OCI-LY7 (cell line): ENCODE data around the gene MOV10. TPM values are rescaled to one million over a fixed set of nuclear protein-coding genes. Genes with fewer than 3 reads are reported as not detected.

Source experiments
- BruUV-seq: library from RNA; stranded (reverse); fragments of 400-500 nt; replicated peaks from 2 replicates; lab custom pipeline; 2021; lab: Mats Ljungman, UMichigan
- CTCF ChIA-PET: fragments of 300-600 bp; sonication (Branson Sonifier 250); formaldehyde crosslinking; loops from one replicate; lab custom pipeline; 2022; ENCODE audit warnings: antibody characterized with exemption; ENCODE audit not compliant: unreplicated experiment; lab: Charles Lee
- POLR2A ChIA-PET: fragments of 300-600 bp; sonication (Branson Sonifier 250); formaldehyde crosslinking; loops from one replicate; lab custom pipeline; 2022; ENCODE audit warnings: antibody characterized with exemption; lab: Charles Lee
- DNase-seq: peaks from one replicate; pipeline ENCODE4 v3.0.0-alpha.2; 2015; ENCODE audit warnings: low spot score
- H2AFZ ChIP-seq: fragments of 200-600 bp; sonication (generic), shearing (Covaris generic); 2 replicates; pipeline ENCODE4 v1.6.1; 2014; ENCODE audit warnings: mild to moderate bottlenecking, antibody characterized with exemption, low read length, moderate library complexity
- H3K27ac ChIP-seq: fragments of 200-600 bp; sonication (generic); 2 replicates; pipeline ENCODE4 v1.5.1; 2014; ENCODE audit warnings: mixed run types, low read depth, mild to moderate bottlenecking, moderate library complexity, low read length, inconsistent platforms; ENCODE audit not compliant: poor library complexity, severe bottlenecking
- H3K36me3 ChIP-seq: fragments of 200-600 bp; sonication (generic); 2 replicates; pipeline ENCODE4 v1.6.1; 2014; ENCODE audit warnings: mild to moderate bottlenecking, antibody characterized with exemption, low read length, moderate library complexity, mixed read lengths; ENCODE audit not compliant: insufficient read depth
- H3K4me1 ChIP-seq: fragments of 200-600 bp; sonication (generic); 2 replicates; pipeline ENCODE4 v1.5.1; 2014; ENCODE audit warnings: mild to moderate bottlenecking, low read length; ENCODE audit not compliant: insufficient read depth, poor library complexity, severe bottlenecking
- H3K4me2 ChIP-seq: fragments of 200-600 bp; sonication (generic); 2 replicates; pipeline ENCODE4 v1.6.1; 2014; ENCODE audit warnings: mild to moderate bottlenecking, low read length
- H3K4me3 ChIP-seq: fragments of 200-600 bp; sonication (generic); 2 replicates; pipeline ENCODE4 v1.5.1; 2014; ENCODE audit warnings: mild to moderate bottlenecking, low read depth, low read length; ENCODE audit not compliant: poor library complexity, severe bottlenecking
- H3K79me2 ChIP-seq: fragments of 200-600 bp; sonication (generic); 2 replicates; pipeline ENCODE4 v1.6.1; 2016; ENCODE audit warnings: low read depth, mild to moderate bottlenecking, low read length, moderate library complexity, mixed read lengths; ENCODE audit not compliant: insufficient read depth
- H3K9me2 ChIP-seq: fragments of 200-600 bp; sonication (generic); 2 replicates; pipeline ENCODE4 v1.6.1; 2016; ENCODE audit warnings: mild to moderate bottlenecking, low read length, mixed read lengths; ENCODE audit not compliant: insufficient read depth
- H3K9me3 ChIP-seq: fragments of 200-600 bp; sonication (generic); 2 replicates; pipeline ENCODE4 v1.6.1; 2014; ENCODE audit warnings: mild to moderate bottlenecking, mixed run types, low read length, mixed read lengths
- H4K20me1 ChIP-seq: fragments of 200-600 bp; sonication (generic); 2 replicates; pipeline ENCODE4 v1.6.1; 2014; ENCODE audit warnings: mild to moderate bottlenecking, antibody characterized with exemption, low read length, moderate library complexity, mixed read lengths; ENCODE audit not compliant: insufficient read depth
- CTCF ChIP-seq: fragments of 200-600 bp; sonication (generic); conservative IDR thresholded peaks from 2 replicates; pipeline ENCODE4 v1.5.1; 2014; ENCODE audit warnings: mild to moderate bottlenecking, antibody characterized with exemption, low read length, moderate library complexity, mixed read lengths
- EZH2phosphoT487 ChIP-seq: fragments of 200-600 bp; sonication (generic); IDR thresholded peaks from 2 replicates; pipeline ENCODE4 v1.6.1; 2018; ENCODE audit warnings: low read depth, borderline replicate concordance, mild to moderate bottlenecking, mixed run types, antibody characterized with exemption, low read length, moderate library complexity, mixed read lengths
- intact Hi-C: fragments of 100-400 bp; cut with micrococcal nuclease; formaldehyde crosslinking; loops from one replicate; pipeline ENCODE4 v1.10.0; 2022; ENCODE audit not compliant: unreplicated experiment
- total RNA-seq, 2 experiments: library from RNA; depleted of rRNA in 1 of 2; stranded (reverse); fragments of >200 nt in 1 of 2; shearing (Covaris generic) in 1 of 2; gene quantifications; 2 replicates each; pipeline ENCODE4 v1.2.3, GENCODE V29; 2014 to 2022

Gene MOV10
- total RNA-seq, 2 experiments from 2014 or later: 28.2 to 32.4 TPM

DNA sequence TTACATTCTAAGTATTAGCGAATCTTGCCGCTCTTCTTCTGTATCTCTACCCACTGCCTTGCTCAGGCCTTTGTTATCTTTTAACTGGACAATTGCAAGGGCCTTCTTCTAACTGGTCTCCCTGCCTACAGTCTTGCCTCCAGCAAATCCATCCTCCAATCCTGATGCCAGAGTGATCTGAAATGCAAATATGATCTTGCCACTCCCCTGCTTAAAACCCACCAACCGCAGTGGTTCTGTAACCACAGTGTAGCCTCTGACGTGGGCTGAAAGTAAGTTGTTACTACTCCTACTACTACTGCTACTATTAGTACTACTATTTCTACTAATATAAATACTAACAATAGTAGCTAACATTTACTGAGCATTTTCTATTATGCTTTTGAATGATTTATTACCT, 12.4 kb downstream of the MOV10 start:
- H2AFZ ChIP-seq: no peak overlapping the region
- no peaks in the 10 kb centered on the region for H3K9me2 ChIP-seq
- ChIA-PET CTCF (no interaction called here), POLR2A (no interaction called here)
- no peak overlapping the region for H3K4me2 ChIP-seq
- no peaks in the 10 kb centered on the region for H3K4me1 ChIP-seq
- H4K20me1 ChIP-seq: no peaks in the 10 kb centered on the region
- no peak for DNase-seq
- no peaks in the 10 kb centered on the region for H3K79me2 ChIP-seq
- H3K4me3 ChIP-seq: no peak overlapping the region
- intact Hi-C loops: no loop called here
- no peak overlapping the region for H3K27ac ChIP-seq
- H3K36me3 ChIP-seq: no peaks in the 10 kb centered on the region
- no TSS peak for BruUV-seq
- H3K9me3 ChIP-seq: no peaks in the 10 kb centered on the region
- no peak for TF ChIP-seq EZH2phosphoT487
- no peak for TF ChIP-seq CTCF

DNA sequence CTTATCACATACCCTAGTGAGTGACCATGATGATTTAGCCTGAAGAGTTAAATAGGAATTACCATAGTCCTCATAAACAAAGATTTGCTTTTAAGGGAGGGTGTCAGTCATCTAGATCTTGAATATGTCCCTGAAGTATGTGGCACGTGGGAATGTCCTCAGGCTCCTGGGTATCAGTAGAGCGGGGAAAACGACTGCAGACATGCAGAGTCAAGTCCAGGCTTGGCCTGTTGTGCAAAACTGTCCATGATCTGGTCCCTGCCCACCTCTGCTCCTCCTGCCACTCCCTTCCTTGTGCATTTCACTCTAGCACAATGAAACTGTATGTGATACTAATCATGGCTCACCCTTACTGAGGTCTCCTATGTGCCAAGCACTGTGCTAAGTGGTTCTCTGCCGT, 12.9 kb downstream of the MOV10 start:
- ChIA-PET CTCF (no interaction called here), POLR2A (no interaction called here)
- Histone ChIP-seq H4K20me1 (no peaks in the 10 kb centered on the region), H3K4me2 (no peak overlapping the region), H3K27ac (no peak overlapping the region), H3K9me3 (no peaks in the 10 kb centered on the region), H2AFZ (no peak overlapping the region), H3K36me3 (no peaks in the 10 kb centered on the region), H3K4me3 (no peak overlapping the region), H3K79me2 (no peaks in the 10 kb centered on the region), H3K9me2 (no peaks in the 10 kb centered on the region), H3K4me1 (no peaks in the 10 kb centered on the region)
- intact Hi-C loops: no loop called here
- TF ChIP-seq EZH2phosphoT487 (no peak), CTCF (no peak)
- DNase-seq: no peak
- BruUV-seq: no TSS peak

- Histone ChIP-seq H3K79me2 (no peaks in the 10 kb centered on the region), H3K27ac (no peak overlapping the region), H3K36me3 (no peaks in the 10 kb centered on the region), H3K4me1 (no peaks in the 10 kb centered on the region), H2AFZ (no peak overlapping the region), H4K20me1 (no peaks in the 10 kb centered on the region), H3K9me2 (no peaks in the 10 kb centered on the region), H3K4me3 (no peak overlapping the region), H3K9me3 (no peaks in the 10 kb centered on the region), H3K4me2 (no peak overlapping the region)
- ChIA-PET POLR2A (no interaction called here), CTCF (no interaction called here)
- intact Hi-C loops: no loop called here
- TF ChIP-seq EZH2phosphoT487: no peak
- no peak for TF ChIP-seq CTCF
- BruUV-seq: no TSS peak
- no peak for DNase-seq
Observed at GRCh38 chr1:112687785-112688496, 13.5 kb downstream of the MOV10 start.
